ENCODE results near the gene CGB3.
"Not testable (repeated sequence)": the region's sequence is repeated elsewhere in the genome, so short reads cannot be mapped to it uniquely, and the experiment has no call there.

The CGB3 gene

GRCh38 chr19:49042177-49042576 lies 18.0 kb upstream of the CGB3 start:
- DNase-seq, result no peak

GRCh38 chr19:49039736-49040135 lies 15.6 kb upstream of the CGB3 start:
- not testable (repeated sequence) for DNase-seq

- not testable (repeated sequence) for DNase-seq
Measured at GRCh38 chr19:49038557-49039276, 14.6 kb upstream of the CGB3 start.

GRCh38 chr19:49038111-49038510 lies 14.0 kb upstream of the CGB3 start:
- DNase-seq, result not testable (repeated sequence)

GRCh38 chr19:49036815-49037214 lies 12.7 kb upstream of the CGB3 start, which contains the start of gene CGB1:
Gene CGB1, minus strand, starts transcription at chr19:49036895. Its CDS starts 184 bp downstream, at chr19:49036711.
- not testable (repeated sequence) for DNase-seq

GRCh38 chr19:49031642-49032301 lies 7.6 kb upstream of the CGB3 start, which contains the start of gene CGB2:
Gene CGB2, plus strand, starts transcription at chr19:49031890. Its CDS starts 206 bp downstream, at chr19:49032096.
- DNase-seq, result not testable (repeated sequence)

GRCh38 chr19:49030323-49030722 lies 6.2 kb upstream of the CGB3 start:
- not testable (repeated sequence) for DNase-seq

- DNase-seq, result not testable (repeated sequence)
Measured at GRCh38 chr19:49029749-49030148, 5.6 kb upstream of the CGB3 start.

- not testable (repeated sequence) for DNase-seq
Measured at GRCh38 chr19:49028686-49029085, 4.6 kb upstream of the CGB3 start.

- DNase-seq, result not testable (repeated sequence)
Measured at GRCh38 chr19:49025599-49025998, 1.5 kb upstream of the CGB3 start.

- DNase-seq, result not testable (repeated sequence)
Measured at GRCh38 chr19:49025088-49025487, 955 bp upstream of the CGB3 start.

- DNase-seq, result no peak
Measured at GRCh38 chr19:49022116-49022515, 2.0 kb downstream of the CGB3 start.

GRCh38 chr19:49020931-49021895 lies 2.9 kb downstream of the CGB3 start:
- DNase-seq, result no peak

- DNase-seq, result no peak
Measured at GRCh38 chr19:49020342-49020741, 3.8 kb downstream of the CGB3 start.

- DNase-seq, result no peak
Measured at GRCh38 chr19:49019242-49019932, 4.7 kb downstream of the CGB3 start.

- DNase-seq, result not testable (repeated sequence)
Measured at GRCh38 chr19:49018388-49019241, 5.5 kb downstream of the CGB3 start.

GRCh38 chr19:49017666-49018351 lies 6.3 kb downstream of the CGB3 start:
- peak; percentile 56 for DNase-seq

- DNase-seq, result no peak
Measured at GRCh38 chr19:49017041-49017665, 7.0 kb downstream of the CGB3 start, which contains the start of gene LHB. Gene LHB, minus strand, starts transcription at chr19:49017091. Its CDS starts 10 bp downstream, at chr19:49017081.

- no peak for DNase-seq
Measured at GRCh38 chr19:49016067-49016839, 7.9 kb downstream of the CGB3 start.

Measured in femur (tissue), 1 donor.